HEK293 (cell line): ENCODE measurements around the gene LHFPL6.

Experiments
- ZNF121 ChIP-seq: fragments of 450-650 bp; formaldehyde crosslinking; IDR thresholded peaks from 2 replicates; pipeline ENCODE4 v1.5.1; 2016; ENCODE audit warnings: missing biosample characterization, missing genetic modification characterization
- TF ChIP-seq, protein P1 (sequence below): fragments of 450-650 bp; formaldehyde crosslinking; IDR thresholded peaks from 2 replicates; pipeline ENCODE4 v1.5.1; 2016; ENCODE audit warnings: missing biosample characterization, missing genetic modification characterization
- TF ChIP-seq, protein P2 (sequence below): fragments of 450-650 bp; formaldehyde crosslinking; IDR thresholded peaks from 2 replicates; pipeline ENCODE4 v1.5.1; 2016; ENCODE audit warnings: missing biosample characterization, missing genetic modification characterization

DNA sequence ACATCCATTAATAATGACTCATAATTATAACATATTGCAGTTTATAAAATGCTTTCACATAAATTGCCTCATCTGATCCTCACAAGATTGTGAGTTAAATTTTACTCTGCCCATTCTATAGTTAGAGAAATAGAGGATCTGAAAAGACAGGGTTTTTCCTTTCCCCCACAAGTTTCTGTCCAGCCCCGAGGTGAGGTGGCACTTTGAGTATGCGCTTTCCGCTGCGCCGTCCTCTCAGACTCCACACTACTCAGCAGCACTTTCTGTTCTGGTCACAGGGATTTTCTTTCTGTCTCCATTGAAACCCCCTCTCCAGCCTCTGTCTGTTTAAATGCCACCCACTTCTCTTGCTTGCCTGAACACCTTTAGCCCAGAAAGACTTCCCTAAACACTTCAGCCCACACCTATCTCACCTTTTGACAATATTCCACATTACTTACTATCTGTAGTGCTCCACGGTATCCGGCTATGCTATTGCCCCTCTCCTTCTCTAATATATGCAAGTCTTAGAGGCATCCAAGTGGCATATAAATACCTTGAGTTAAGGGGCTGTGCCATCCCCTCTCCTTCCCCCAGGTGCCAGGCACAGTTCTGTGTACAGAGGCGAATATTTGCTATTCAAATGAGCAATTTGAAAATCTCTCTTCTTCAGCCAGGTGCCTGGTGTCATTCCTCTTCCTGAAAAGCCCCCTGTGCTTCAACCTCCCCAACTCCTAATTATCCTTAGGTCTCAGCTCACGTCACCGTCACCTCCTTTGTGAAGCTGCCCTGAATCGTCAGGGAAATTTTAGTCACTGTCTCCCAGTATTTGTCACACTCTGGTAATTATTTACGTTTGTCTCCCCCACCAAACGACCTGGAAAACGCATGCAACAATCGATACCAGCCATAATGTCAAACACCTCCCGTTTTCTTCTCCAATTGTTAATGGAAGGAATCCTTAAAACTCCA, 296.1 kb downstream of the LHFPL6 start:
- no peak for TF ChIP-seq ZNF121 (tag by site-specific recombination)
- TF ChIP-seq, protein P1, sequence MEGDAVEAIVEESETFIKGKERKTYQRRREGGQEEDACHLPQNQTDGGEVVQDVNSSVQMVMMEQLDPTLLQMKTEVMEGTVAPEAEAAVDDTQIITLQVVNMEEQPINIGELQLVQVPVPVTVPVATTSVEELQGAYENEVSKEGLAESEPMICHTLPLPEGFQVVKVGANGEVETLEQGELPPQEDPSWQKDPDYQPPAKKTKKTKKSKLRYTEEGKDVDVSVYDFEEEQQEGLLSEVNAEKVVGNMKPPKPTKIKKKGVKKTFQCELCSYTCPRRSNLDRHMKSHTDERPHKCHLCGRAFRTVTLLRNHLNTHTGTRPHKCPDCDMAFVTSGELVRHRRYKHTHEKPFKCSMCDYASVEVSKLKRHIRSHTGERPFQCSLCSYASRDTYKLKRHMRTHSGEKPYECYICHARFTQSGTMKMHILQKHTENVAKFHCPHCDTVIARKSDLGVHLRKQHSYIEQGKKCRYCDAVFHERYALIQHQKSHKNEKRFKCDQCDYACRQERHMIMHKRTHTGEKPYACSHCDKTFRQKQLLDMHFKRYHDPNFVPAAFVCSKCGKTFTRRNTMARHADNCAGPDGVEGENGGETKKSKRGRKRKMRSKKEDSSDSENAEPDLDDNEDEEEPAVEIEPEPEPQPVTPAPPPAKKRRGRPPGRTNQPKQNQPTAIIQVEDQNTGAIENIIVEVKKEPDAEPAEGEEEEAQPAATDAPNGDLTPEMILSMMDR (tag by site-specific recombination): no peak
- TF ChIP-seq, protein P2, sequence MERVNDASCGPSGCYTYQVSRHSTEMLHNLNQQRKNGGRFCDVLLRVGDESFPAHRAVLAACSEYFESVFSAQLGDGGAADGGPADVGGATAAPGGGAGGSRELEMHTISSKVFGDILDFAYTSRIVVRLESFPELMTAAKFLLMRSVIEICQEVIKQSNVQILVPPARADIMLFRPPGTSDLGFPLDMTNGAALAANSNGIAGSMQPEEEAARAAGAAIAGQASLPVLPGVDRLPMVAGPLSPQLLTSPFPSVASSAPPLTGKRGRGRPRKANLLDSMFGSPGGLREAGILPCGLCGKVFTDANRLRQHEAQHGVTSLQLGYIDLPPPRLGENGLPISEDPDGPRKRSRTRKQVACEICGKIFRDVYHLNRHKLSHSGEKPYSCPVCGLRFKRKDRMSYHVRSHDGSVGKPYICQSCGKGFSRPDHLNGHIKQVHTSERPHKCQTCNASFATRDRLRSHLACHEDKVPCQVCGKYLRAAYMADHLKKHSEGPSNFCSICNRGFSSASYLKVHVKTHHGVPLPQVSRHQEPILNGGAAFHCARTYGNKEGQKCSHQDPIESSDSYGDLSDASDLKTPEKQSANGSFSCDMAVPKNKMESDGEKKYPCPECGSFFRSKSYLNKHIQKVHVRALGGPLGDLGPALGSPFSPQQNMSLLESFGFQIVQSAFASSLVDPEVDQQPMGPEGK (tag by site-specific recombination): no peak
